Endothelial cell of umbilical vein (primary cell): ENCODE measurements around the gene ADAT1.

Experiments
- CTCF ChIP-seq, 2 donors: IDR thresholded peaks; 1 replicate in 1 of 2; 2 replicates in 1 of 2; pipeline ENCODE4 v1.5.1; 2011; ENCODE audit warnings: low read length in 2 of 2, mild to moderate bottlenecking in 2 of 2, moderate library complexity in 2 of 2, control low read depth in 1 of 2, inconsistent platforms in 1 of 2, low read depth in 1 of 2; ENCODE audit not compliant: insufficient read depth in 1 of 2; ENCODE audit errors: extremely low read depth in 1 of 2
- EZH2 ChIP-seq: IDR thresholded peaks from 2 replicates; pipeline ENCODE4 v1.6.1; 2012; ENCODE audit warnings: borderline replicate concordance, low read depth, mild to moderate bottlenecking, moderate library complexity, low read length, inconsistent platforms; ENCODE audit not compliant: severe bottlenecking
- POLR2AphosphoS5 ChIP-seq: IDR thresholded peaks from 2 replicates; pipeline ENCODE4 v1.6.1; 2012; ENCODE audit warnings: low read depth, mild to moderate bottlenecking, control low read depth, low read length, moderate library complexity; ENCODE audit not compliant: insufficient read depth

GRCh38 chr16:75628351-75628750 is 5.3 kb upstream of the ADAT1 start:
- TF ChIP-seq CTCF (IDR thresholded peaks at IDR 0.05; ENCODE audit: extremely low read depth in 1 of 2, insufficient read depth in 1 of 2, low read depth in 1 of 2, low read length in 2 of 2) = no peak
- no peak for TF ChIP-seq POLR2AphosphoS5
- no peak for TF ChIP-seq EZH2
